Measurements from ENCODE around the gene OR2B6.

Gene OR2B6

DNA sequence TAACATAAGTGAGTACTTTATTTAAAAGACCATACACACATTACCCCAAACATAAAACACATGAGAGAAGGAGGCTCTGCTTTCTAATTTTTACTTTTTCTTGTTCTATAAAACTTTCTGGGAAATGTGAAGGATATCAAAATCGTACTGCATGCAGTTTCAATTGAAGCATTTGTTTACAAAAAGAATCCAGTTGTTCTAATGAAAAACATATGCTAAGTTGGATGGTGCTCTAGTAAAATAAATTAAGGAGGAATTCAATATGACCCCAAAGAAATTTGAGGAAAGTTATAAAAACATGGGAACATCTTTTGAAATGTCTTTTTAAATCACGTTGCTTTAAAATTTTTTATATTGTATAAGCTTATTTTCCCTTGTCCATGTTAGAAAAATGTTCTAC, 37.6 kb downstream of the OR2B6 start:
- DNase-seq (ENCODE audit: low spot score), result no peak
- Histone ChIP-seq H3K4me1 (ENCODE audit: insufficient read depth, poor library complexity, severe bottlenecking) (no peaks in the 10 kb centered on the region), H3K27ac (ENCODE audit: poor library complexity, severe bottlenecking) (no peak overlapping the region), H3K27me3 (ENCODE audit: insufficient read depth, poor library complexity, severe bottlenecking) (no peaks in the 10 kb centered on the region), H3K9me3 (ENCODE audit: severe bottlenecking) (no peaks in the 10 kb centered on the region), H3K36me3 (ENCODE audit: low read depth) (no peaks in the 10 kb centered on the region), H3K4me3 (ENCODE audit: severe bottlenecking) (no peak overlapping the region)
- TF ChIP-seq, protein P1, sequence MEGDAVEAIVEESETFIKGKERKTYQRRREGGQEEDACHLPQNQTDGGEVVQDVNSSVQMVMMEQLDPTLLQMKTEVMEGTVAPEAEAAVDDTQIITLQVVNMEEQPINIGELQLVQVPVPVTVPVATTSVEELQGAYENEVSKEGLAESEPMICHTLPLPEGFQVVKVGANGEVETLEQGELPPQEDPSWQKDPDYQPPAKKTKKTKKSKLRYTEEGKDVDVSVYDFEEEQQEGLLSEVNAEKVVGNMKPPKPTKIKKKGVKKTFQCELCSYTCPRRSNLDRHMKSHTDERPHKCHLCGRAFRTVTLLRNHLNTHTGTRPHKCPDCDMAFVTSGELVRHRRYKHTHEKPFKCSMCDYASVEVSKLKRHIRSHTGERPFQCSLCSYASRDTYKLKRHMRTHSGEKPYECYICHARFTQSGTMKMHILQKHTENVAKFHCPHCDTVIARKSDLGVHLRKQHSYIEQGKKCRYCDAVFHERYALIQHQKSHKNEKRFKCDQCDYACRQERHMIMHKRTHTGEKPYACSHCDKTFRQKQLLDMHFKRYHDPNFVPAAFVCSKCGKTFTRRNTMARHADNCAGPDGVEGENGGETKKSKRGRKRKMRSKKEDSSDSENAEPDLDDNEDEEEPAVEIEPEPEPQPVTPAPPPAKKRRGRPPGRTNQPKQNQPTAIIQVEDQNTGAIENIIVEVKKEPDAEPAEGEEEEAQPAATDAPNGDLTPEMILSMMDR (IDR thresholded peaks at IDR 0.05; ENCODE audit: poor library complexity, severe bottlenecking), result no peak
- ATAC-seq (ENCODE audit: low read depth), result no peak

DNA sequence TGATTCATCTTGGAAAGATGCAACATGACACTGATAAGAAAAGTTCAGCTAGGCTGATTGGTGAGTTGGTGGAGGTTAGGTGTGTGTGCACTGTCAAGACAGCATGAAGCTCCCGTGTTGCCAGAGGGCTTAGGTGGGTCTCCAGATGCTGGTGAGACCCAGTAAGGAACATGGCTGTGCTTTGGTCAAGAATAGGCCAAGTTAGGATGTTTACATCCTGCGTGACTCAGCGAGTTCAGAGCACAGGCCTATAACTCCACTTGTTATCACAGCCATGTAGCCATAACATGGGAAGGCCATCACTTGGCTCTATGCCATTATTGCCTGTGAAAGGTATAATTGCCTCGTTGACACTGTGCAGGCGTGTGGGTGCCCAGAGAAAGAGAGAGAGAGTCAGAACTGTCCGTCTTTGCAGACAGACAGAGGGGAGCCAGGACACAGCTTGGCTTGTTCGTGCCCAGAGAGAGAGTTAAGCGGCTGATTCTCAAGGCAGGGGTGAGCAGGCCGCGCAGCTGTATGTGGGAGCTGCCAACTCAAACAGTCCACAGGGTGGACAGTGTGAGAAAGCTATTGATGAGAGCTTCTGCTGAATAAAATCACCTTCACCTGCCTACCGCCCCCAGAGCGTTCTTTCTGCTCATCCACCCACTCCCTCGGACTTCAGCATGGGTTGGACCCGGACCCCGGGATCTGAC, 43.5 kb downstream of the OR2B6 start:
- no peak overlapping the region for H3K27ac ChIP-seq (ENCODE audit: poor library complexity, severe bottlenecking)
- no peak for DNase-seq (ENCODE audit: low spot score)
- TF ChIP-seq, protein P1 (IDR thresholded peaks at IDR 0.05; ENCODE audit: poor library complexity, severe bottlenecking), result no peak
- no peak for ATAC-seq (ENCODE audit: low read depth)
- no peaks in the 10 kb centered on the region for H3K4me1 ChIP-seq (ENCODE audit: insufficient read depth, poor library complexity, severe bottlenecking)
- no peaks in the 10 kb centered on the region for H3K27me3 ChIP-seq (ENCODE audit: insufficient read depth, poor library complexity, severe bottlenecking)
- no peak overlapping the region for H3K4me3 ChIP-seq (ENCODE audit: severe bottlenecking)
- H3K9me3 ChIP-seq (ENCODE audit: severe bottlenecking), result no peaks in the 10 kb centered on the region
- no peaks in the 10 kb centered on the region for H3K36me3 ChIP-seq (ENCODE audit: low read depth)

DNA sequence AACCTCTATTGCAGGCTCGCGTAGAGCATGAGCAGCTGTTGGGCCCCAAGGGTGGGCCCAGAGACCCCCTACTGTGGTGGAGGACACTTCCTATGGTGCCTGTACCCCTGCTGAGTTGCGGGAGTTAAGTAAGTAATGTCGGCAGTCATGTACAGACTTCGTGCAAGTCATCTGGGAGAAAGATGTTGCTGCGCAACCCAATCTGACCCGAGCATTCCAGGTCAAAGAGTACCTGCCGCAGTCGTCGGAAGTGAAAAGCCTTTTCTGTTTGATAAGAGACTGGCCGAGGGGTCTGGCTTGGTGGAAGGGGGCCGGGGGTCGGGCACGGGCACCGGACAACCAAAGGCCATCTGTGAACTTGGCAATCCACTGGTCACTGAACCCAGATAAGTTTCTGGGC, 44.3 kb downstream of the OR2B6 start:
- DNase-seq (ENCODE audit: low spot score) (no peak), ATAC-seq (ENCODE audit: low read depth) (no peak)
- TF ChIP-seq, protein P1 (IDR thresholded peaks at IDR 0.05; ENCODE audit: poor library complexity, severe bottlenecking), result no peak
- Histone ChIP-seq H3K27me3 (ENCODE audit: insufficient read depth, poor library complexity, severe bottlenecking) (no peaks in the 10 kb centered on the region), H3K4me3 (ENCODE audit: severe bottlenecking) (no peak overlapping the region), H3K4me1 (ENCODE audit: insufficient read depth, poor library complexity, severe bottlenecking) (no peaks in the 10 kb centered on the region), H3K36me3 (ENCODE audit: low read depth) (no peaks in the 10 kb centered on the region), H3K27ac (ENCODE audit: poor library complexity, severe bottlenecking) (no peak overlapping the region), H3K9me3 (ENCODE audit: severe bottlenecking) (no peaks in the 10 kb centered on the region)

DNA sequence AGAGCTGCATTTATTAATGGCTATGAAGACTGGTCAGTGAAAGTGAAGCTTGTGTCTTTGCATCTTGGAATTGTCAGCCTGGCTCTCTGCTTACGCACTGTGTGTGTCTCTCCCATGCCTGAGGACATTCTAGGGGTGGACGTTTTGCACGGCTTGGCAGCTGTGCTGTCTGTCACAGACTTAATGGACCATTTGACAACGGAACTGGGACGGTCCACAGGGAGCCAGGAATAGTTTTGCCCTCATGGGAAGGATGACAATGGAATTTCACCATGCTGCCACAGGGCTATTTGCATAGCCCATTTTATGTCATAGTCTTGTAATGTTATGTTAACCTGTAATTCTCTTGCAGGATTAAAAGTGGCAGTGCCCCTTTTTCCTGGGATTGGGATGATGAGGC, 44.7 kb downstream of the OR2B6 start:
- ATAC-seq (ENCODE audit: low read depth) (no peak), DNase-seq (ENCODE audit: low spot score) (no peak)
- Histone ChIP-seq H3K36me3 (ENCODE audit: low read depth) (no peaks in the 10 kb centered on the region), H3K9me3 (ENCODE audit: severe bottlenecking) (no peaks in the 10 kb centered on the region), H3K27me3 (ENCODE audit: insufficient read depth, poor library complexity, severe bottlenecking) (no peaks in the 10 kb centered on the region), H3K27ac (ENCODE audit: poor library complexity, severe bottlenecking) (no peak overlapping the region), H3K4me1 (ENCODE audit: insufficient read depth, poor library complexity, severe bottlenecking) (no peaks in the 10 kb centered on the region), H3K4me3 (ENCODE audit: severe bottlenecking) (no peak overlapping the region)
- TF ChIP-seq, protein P1 (IDR thresholded peaks at IDR 0.05; ENCODE audit: poor library complexity, severe bottlenecking), result no peak

DNA sequence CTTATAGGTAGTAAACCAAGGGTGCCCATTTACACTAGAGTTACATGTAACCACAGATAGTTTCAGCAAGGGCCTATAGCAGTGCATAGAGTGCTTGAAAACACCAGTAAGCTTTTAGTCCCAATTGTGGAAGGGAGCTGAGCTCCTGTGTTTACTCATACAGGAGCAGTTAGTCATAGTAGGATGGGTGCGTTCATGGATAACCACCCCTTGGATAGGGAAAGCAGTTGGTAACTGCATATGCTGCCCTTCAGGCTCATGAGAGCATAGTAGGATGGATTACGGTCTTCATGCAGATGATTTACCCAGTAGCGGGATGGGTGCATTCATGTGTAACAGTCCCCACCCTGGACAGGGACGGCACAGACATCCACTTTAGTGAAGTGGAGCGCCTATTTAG, 45.1 kb downstream of the OR2B6 start:
- Histone ChIP-seq H3K4me1 (ENCODE audit: insufficient read depth, poor library complexity, severe bottlenecking) (no peaks in the 10 kb centered on the region), H3K9me3 (ENCODE audit: severe bottlenecking) (no peaks in the 10 kb centered on the region), H3K27ac (ENCODE audit: poor library complexity, severe bottlenecking) (no peak overlapping the region), H3K27me3 (ENCODE audit: insufficient read depth, poor library complexity, severe bottlenecking) (no peaks in the 10 kb centered on the region), H3K4me3 (ENCODE audit: severe bottlenecking) (no peak overlapping the region), H3K36me3 (ENCODE audit: low read depth) (no peaks in the 10 kb centered on the region)
- DNase-seq (ENCODE audit: low spot score) (no peak), ATAC-seq (ENCODE audit: low read depth) (no peak; the same call in 2 of the 3 replicates)
- TF ChIP-seq, protein P1 (IDR thresholded peaks at IDR 0.05; ENCODE audit: poor library complexity, severe bottlenecking), result no peak

Data from RWPE2 (cell line).